Gastroesophageal sphincter (tissue), 3 donors: ENCODE results near the gene ACSL6.

Experiments used
- EP300 ChIP-seq: sonication (generic); formaldehyde crosslinking; IDR thresholded peaks from one replicate; pipeline ENCODE4 v1.6.1; 2017; ENCODE audit warnings: antibody characterized with exemption, mild to moderate bottlenecking
- POLR2A ChIP-seq, 2 donors: fragments of 450-650 bp; IDR thresholded peaks; one replicate each; pipeline ENCODE4 v1.6.1; 2017; ENCODE audit warnings: antibody characterized with exemption in 2 of 2, mild to moderate bottlenecking in 2 of 2, moderate library complexity in 1 of 2
- TF ChIP-seq, protein P1 (sequence below), 4 experiments: fragments of 200-600 bp in 2 of 4; fragments of 450-650 bp in 2 of 4; sonication (generic) in 1 of 4; IDR thresholded peaks; one replicate each; pipeline ENCODE4 v1.5.1; 2017 to 2019; ENCODE audit warnings: antibody characterized with exemption in 4 of 4, mild to moderate bottlenecking in 2 of 4, moderate library complexity in 2 of 4

DNA sequence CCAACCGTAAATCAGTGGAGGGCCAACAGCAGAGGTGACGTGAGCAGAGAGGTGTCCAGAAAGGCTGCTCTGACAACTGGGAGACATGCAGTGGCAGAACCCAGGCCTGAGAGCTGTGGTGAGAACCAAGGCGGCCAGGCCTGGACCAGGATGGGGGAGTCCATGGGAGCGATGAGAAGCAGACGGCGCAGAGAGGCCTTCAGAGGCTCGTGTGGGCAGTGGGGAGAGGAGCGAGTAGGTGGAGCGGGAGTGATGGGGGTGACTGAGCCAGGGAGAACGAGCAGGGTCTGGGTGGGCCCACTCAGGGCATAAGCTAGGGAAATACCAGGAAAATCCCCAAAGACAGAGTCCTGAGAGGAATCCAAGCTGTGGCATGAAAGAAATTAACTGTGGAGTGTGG, 41.1 kb upstream of the ACSL6 start:
- no peak for TF ChIP-seq POLR2A (IDR thresholded peaks at IDR 0.05)
- TF ChIP-seq EP300, result no peak
- TF ChIP-seq, protein P1, sequence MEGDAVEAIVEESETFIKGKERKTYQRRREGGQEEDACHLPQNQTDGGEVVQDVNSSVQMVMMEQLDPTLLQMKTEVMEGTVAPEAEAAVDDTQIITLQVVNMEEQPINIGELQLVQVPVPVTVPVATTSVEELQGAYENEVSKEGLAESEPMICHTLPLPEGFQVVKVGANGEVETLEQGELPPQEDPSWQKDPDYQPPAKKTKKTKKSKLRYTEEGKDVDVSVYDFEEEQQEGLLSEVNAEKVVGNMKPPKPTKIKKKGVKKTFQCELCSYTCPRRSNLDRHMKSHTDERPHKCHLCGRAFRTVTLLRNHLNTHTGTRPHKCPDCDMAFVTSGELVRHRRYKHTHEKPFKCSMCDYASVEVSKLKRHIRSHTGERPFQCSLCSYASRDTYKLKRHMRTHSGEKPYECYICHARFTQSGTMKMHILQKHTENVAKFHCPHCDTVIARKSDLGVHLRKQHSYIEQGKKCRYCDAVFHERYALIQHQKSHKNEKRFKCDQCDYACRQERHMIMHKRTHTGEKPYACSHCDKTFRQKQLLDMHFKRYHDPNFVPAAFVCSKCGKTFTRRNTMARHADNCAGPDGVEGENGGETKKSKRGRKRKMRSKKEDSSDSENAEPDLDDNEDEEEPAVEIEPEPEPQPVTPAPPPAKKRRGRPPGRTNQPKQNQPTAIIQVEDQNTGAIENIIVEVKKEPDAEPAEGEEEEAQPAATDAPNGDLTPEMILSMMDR (IDR thresholded peaks at IDR 0.05), result no peak
